GM19193 (cell line): Measurements from ENCODE around the gene PLEKHA5.

Source experiments
- POLR2A ChIP-seq: IDR thresholded peaks from 4 replicates; pipeline ENCODE4 v1.6.1; 2011; ENCODE audit not compliant: insufficient read depth, insufficient read length; ENCODE audit errors: extremely low read depth

PLEKHA5 gene

GRCh38 chr12:19404242-19404880 lies 274.8 kb downstream of the PLEKHA5 start:
- TF ChIP-seq POLR2A, result no peak

- no peak for TF ChIP-seq POLR2A
Measured at GRCh38 chr12:19409376-19409775, 279.8 kb downstream of the PLEKHA5 start.

- no peak for TF ChIP-seq POLR2A
Measured at GRCh38 chr12:19410211-19410610, 280.7 kb downstream of the PLEKHA5 start.

GRCh38 chr12:19410629-19411185 lies 281.2 kb downstream of the PLEKHA5 start:
- no peak for TF ChIP-seq POLR2A

- no peak for TF ChIP-seq POLR2A
Measured at GRCh38 chr12:19411234-19412204, 282.0 kb downstream of the PLEKHA5 start.

- no peak for TF ChIP-seq POLR2A
Measured at GRCh38 chr12:19412844-19413243, 283.3 kb downstream of the PLEKHA5 start.

GRCh38 chr12:19415563-19415962 lies 286.0 kb downstream of the PLEKHA5 start:
- TF ChIP-seq POLR2A, result no peak

- no peak for TF ChIP-seq POLR2A
Measured at GRCh38 chr12:19419086-19419485, 289.6 kb downstream of the PLEKHA5 start.

- no peak for TF ChIP-seq POLR2A
Measured at GRCh38 chr12:19421503-19422282, 292.2 kb downstream of the PLEKHA5 start.

GRCh38 chr12:19423166-19423930 lies 293.8 kb downstream of the PLEKHA5 start:
- TF ChIP-seq POLR2A, result no peak
